ENCODE data around the gene RAD51B.

Gene RAD51B

DNA sequence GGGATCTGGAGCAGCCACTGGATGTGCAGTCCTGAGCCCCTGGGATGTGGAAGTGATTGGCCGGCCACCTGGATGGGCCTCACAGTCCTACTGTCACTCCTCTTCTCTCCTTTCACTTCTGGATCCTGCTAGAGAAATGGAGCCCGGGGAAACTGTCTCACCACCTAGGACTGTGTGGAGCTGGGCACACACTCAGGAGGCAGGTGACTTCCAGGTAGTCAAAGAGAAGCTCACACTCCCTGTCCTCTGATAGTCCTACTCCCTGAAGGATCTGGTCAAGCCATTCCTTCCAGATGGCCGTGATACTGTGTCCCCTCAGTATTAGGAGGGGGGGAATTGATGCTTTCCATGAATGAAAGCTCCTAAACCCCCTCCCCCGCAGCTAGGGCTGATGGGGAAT is 772.2 kb downstream of the RAD51B start:
- no peak for DNase-seq

DNA sequence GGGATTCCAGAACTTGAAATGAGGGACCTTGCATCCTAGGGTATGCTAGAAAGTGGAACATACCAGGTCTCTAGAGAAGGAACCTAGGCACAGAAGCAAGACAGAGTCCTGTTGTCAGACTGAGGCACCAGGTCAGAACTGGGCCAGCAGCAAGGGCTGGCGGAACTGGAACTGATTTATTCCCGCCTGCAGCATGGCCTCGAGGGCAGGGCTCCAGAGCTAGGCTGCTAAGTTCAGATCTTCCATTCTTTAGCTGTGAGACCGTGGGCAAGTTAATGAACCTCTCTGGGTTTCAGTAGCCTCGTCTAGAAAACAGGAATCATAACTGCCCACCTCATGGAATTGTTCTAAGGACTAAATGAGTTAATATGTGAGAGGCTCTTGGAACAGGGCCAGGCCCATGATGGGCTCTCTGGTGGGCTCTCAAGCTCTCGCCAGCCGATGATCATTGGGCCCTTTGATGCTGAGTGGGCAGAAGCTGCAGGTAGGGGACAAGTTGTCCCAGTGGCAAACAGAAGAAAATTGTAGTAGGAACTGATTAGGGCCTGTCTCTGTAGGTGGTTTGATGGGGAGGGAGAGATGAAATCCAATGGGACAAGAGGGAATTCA is 773.5 kb downstream of the RAD51B start:
- no peak for DNase-seq

DNA sequence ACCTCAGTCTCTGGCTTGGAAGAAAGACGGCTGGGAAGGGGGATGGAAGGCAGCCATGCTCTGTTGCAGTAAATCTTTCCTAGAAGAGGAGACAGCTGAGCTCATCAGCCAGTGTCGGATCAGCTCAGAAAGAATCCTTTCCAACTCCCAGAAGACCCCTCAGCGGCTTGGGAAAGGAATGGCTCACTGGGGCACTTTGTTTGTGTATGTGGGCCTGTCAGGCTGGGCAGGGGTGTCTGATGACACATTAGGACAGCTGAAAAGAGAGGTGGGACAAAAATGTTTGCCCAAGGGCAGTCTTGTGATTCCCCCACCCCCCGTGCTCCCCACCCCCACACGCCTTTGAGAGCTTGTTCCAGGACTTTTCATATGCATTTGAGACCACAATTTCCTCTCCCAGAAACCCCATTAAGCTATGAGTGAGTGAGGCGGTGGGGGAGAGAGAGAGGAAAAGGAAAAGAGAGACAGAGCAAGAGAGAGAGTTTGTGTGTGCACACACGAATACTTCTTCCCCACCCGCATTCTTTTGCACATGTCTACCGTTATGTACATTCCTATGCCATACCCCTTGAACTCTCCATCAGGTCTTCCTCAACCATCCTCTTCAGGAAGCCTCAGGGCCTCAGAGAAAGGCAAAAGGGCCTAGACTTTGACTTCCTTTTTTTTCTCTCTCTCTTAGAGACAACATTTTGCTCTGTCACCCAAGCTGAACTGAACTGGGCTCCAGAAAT is 774.4 kb downstream of the RAD51B start:
- peak; percentile 28 for DNase-seq

DNA sequence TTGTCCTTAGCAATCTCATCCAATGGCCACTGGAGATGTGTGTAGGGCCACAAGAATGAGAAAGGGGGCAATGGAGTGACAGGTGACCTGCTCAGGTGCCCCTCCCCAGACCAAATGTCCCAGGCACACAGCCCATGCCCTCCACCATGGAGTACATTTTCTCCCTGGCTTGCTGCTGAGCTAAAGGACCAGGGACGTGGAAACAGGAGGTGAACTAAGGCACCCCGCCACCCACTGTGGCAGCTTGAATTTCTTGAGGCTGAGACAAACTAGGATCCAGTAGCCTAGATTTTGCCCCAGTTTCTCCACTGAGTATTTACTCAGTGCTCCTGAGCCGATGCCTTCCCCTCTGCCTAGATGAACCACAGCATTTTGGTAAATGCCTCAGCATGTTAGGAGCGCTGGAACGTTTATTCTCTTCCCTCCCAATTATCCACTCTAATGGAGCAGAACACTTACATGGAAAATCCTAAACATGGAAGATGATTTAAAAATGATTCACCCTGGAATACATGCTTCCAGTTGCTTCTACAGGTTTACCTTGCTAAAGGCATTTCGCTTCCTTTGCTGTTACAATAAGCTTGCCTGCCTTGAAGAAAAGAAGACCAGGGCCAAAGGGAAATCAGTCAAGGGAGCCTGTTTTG is 775.3 kb downstream of the RAD51B start:
- no peak for DNase-seq

DNA sequence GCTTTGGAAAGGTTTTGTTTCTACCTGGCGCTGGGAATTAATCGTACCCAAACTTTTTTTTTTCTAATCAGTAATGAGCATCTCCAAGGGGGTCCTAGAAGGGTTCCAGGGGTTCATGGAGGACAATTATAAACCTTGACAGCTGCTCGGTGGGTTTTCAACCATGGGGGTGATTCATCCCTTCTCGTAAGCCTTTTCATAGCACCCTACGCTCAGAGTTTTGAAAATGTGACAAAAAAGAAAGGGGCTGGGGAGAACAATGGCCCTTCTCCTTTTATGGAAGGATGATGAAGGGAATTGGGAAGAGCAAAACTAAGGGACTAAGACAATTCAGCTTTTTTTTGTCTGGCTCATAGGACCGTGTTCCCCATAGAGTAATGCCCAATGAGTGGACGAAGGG is 776.6 kb downstream of the RAD51B start:
- no peak for DNase-seq

DNA sequence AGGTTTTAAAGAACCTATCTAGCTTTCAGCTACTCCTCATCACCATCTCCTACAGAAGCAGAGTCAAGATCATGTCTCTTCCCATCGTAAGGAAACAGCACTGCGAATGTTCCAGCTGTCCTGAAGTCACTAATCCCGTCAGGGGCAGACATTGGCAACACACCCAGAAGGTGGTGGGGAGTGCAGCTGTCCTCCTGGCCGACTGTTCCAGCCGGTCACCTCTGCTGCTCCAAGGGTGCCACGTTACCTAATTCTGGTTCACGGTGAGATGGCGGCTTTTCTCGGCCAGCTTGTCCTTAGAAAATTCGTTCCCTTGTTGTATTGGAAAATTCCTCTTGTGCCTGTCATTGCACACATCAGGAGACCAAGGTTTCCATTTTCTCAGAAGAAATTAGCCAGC is 777.1 kb downstream of the RAD51B start:
- DNase-seq = no peak

DNA sequence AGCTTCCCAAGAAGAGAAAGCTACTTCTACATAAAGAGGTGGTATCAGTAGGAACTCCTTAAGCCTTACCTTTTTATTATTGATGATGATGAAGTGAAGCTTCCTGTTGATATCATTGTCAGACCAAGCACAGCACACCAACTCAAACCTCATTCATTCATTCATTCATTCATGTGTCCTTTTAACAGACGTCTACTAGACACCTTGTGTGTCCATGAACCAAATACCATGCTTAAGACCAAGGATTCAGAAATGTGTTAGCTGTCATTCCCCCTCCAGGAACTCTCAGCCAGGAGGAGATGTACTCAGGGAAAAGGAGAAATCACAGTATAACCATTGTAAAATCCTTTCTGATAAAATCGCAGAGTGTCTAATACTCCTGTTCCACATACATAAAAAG is 778.5 kb downstream of the RAD51B start:
- DNase-seq = no peak

DNA sequence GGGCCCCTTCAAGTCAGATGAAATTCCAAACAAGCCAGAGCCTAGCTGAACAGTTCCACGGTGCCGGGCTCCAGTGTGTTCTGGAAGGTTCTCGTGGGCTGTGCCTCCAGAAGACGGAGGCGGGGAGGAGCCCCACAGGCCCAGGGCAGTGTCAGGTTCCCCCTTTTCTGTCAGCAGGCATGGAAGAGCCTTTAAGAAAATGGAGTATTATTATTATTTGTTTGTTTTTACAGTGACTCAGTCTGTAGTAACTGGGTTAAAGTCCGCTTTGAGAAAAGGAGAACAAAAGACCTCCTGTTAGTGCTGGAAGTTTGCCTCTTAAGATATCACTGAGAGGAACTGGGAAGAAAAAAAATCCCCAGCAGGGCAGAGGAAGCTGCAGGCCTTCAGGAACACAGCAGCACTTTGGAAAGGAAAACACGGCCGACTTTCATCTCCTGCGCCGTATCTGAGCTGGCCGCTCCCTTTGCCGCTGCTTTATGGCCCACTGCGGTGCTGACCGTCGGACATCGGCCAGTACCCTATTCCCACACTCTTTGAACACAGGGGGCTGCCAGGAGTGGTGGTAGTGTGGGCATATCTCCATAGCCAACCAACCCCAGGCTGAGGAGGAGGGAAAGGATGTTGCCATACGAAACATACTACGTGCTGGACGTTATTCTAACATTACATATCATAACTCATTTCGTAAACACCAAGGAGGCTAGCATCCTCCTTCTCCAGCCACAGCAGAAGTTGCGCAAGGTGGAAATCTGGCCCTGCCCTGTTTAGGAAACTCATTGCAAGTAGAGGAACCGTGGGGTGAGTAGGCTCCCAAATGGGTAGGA is 779.3 kb downstream of the RAD51B start:
- no peak for DNase-seq

DNA sequence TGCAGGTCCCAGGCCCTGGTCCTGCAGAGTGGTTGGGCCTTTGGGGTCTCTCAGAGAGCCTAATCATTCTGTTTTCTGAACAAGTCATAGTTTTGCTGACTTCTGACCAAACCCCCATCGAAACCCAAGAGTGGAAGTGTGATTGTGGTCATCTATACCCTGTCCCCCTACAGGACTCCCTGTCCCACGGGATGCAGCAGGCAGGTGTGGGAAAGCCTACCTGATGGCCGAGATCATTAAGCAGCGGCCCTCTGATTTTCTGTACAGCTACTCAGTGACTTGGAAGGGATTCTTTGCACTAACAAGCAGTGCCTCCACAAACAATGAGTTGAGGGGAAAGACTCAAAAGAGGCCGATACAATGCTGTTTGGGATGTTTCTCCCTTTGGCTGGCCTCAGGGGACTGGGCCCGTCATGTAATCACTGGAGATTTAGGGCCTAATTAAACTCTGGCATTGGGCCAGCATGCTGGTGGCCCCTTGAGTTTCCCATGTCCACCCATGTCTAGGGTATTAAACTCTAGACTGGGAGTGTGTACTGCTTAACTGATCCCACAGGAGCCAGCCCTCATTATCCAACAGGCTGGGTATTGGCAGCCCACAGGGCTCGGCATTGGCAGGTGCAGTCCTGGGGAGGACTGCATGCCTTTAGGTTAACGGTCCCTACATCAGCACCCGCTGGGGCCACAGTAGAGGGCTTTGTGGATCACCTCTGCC is 780.5 kb downstream of the RAD51B start:
- DNase-seq = no peak

DNA sequence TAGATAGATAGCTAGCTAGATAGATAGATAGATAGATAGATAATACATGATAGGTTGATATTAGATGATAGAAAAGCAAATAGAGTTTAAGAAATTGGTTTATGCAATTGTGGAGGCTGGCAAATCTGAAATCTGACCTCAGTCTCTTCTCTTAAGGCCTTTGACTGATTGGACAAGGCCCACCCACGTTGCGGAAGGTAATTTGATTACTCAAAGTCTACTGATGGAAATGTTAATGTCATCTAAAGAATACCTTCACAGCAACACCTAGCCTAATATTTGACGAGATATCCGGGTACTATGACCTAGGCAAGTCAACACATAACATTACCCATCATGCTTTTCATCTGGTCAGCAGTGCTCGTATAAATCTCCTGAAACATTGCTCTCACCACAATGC is 782.9 kb downstream of the RAD51B start:
- DNase-seq = no peak

DNA sequence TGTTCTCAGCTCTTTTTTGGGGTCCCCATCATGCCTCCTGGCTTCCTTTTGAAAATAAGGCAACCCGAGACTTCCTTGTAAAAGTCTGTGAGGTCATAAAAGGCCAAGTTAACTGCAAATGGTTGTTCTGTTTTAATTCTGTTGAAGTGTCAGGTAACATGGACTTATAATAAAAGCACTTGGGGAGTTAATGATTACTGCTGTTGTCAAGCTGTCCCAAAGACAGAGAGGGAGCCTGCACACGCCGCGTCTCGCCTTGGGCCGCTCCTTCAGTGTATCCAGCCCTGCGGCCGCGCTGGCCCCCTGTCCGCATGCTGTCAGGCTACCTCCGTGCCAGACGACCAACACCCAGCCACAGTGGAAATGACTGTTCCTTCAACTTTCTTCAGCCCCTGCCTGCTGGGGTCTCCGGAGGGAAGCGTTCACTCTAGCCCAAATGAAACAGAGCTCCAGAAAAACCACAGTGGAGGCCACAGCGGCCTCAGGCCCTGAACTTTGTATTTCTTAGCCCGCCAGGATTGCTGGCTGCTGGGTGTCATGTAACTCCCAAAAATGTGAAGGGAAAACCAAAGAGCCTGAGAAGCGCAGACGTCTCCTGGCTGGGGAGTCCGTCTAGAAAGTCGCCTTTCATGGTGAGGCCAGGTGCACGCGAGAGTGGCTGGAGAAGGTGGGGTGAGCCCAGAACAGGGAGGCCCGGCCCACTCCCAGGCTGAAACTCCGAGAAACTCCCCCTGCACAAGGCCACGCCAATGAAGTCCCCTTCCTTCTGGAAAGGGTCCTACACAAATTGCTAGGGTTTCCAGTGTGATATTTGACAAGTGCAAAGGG is 784.2 kb downstream of the RAD51B start:
- no peak for DNase-seq

DNA sequence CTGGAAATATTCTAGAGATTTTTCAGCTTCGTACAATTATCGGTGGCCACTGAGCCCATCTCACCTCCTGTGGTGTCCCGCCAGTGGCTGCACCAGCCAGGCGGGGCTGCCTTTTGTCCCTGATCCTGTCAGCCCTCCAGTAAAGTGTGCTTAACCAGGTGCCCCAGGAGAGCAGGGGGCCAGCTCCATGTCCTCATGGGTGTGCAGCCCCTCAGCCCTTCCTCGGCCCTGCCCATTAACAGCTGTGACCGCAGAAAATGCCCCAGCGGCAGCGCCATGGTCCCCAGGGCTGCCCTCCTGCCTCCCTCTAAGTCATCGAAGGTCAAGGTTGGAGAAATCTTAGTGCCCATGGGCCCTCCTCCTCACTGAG is 784.8 kb downstream of the RAD51B start:
- no peak for DNase-seq

DNA sequence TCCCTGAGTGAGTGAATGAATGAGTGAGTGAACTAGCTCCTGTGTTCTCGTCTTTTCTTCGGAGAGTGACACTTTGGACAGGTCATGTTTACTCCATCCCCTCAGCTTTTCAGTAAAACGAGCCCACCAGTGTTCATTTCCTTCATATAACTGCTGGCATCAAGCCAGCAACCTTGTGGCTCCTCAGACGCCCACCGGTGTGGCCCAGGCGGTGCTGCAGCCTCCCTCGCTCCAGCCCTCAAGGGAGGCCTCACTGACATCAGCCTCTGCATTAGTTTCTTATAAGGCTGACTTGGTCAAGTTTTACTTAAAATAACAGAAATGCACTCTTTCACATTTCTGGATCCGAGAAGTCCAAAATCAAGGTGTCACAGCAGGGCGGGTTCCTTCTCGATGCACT is 785.2 kb downstream of the RAD51B start:
- DNase-seq = no peak

DNA sequence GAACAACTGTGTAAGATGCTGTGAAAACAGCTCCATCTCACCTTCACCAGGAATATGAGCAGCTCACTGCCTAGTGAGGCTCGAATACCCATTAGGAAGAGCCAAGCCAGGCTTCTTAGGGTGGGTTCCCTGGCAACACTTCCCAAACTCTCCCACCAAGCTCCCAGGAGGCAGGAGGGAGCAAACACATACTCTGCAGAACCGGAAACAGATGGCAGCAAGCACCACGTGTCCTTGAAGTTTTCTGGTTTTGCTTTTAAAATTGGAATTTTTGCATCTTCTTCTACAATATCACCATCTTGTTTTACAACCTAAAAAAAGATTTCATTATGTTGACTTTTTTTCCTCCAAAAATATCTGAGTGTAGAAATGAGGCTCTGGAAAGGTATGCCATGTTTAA is 786.6 kb downstream of the RAD51B start:
- no peak for DNase-seq

DNA sequence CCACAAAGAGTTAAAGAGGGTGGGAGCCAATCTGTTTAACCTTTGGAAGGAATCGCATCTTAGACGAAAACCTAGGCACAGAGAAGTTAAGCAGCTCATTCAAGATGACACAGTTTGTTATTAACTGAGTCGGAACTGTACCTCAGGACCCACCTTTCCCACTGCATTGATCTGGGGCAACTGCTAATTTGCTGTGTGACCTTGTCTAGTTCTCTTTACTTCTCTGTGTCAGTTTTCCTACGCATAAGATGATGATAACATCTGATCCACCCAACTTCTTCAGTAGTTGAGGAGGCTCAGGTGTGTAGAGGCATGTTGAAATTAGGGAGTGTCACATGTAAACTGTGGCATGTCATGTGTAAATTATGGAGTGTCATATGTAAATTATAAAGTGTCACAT is 787.1 kb downstream of the RAD51B start:
- DNase-seq = no peak

DNA sequence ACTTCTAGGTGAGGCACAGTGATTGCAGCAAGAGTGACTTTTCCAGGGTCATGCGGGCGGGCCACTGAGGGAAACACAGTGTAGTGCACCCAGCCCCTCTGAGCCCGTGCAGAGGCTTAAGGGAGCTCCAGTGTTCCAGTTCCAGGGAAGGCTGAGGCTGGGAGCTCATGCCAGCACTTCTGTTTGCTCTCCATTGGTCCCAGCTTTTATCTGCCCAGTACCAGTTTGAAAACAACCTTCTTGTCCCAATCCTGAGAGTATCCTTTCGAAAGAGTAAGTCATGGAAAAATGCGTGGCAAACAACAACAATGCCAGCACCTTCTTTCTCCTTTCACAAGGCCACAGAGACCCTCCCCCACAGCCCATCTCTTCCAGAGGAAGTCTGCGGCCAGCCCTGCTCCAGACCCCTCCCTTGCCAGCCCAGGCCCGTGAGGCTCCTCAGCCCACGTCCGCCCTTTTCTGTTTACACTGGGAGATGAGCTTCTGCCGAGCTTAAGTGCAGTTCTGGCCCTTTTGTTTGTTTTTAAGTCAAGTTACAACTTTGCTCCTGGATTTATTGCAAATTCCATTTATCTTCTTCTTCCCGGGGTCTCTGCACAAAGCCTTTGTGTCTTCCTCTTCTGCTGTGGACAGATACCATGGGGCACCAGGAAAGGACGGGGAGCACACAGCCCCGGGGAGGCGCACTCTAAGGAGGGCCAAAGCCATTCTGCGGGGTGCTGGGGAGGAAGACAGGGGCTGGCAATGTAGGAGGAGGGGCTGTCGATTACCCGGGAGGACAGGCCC is 787.7 kb downstream of the RAD51B start:
- peak; percentile 26 for DNase-seq

DNA sequence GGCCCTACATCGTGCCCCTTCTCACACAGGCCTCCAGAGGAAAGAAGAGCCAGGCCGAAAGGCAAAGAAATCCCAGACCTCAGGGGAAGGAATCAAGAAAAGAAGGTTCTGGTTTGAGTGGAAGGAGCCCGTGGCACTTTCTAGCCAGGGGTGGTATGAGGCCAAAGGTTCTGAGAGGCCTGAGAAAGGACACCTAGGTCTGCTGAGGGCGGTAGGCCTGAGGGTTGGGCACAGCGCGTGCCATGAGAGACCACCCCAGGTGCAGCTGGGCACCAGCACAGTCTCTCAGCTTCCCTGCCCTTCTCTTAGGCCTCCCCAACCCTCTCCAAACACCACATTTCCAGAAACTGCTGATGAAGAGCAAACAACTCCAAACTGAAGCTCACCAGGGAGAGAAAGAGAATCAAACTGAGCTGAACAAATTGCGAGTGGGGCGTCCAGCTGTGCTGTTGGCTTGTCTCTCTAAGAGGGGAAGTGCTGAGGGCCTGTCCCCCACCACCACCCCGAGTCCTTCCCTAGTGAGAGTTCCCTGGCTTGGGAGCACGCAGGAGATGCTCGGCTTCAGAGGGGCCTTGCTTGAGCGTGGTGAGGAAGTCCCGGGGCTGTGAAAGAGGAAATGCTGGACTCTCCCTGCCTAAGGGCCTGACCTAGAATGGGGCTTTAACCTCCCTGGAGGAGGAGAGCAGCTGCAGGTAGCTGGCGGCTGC is 788.4 kb downstream of the RAD51B start:
- no peak for DNase-seq

DNA sequence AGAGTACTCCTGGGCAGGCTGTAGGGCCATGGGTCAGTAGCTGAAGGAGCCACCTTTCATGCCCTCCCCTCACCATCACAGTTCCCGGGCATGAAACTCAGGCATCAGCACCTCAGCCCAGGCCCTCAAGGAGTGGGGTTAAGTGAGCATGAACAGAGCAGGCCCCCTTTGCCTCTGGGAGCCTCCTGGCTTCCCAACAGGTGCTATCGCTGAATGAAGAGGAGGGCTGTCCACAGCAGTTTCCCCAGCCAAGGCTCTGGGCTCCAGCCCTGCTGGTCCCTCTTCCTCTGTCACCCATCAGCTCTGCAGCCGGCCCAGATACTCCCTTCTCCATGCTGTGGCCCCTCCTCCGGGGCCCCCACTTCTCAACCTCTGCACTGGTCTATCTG is 789.0 kb downstream of the RAD51B start:
- DNase-seq = no peak

DNA sequence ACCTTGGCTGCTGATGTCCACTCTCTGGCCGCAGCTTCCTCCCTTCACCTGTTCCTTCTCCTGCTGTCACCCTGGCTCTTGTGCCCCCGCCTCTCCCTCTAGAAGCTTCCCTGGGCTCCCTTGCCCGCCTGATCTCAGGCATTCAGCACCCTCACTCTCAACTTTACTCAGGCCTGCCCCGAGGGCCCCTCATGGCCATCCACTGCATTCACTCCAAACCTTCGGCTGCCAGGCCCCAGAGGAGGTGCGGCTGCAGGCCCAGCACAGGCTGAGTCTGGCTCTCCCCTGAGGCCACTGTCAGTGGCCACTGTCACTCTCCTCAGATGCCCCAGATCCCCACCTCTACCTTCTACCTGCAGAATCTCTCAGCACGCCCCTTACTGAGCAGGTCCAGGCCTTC is 789.4 kb downstream of the RAD51B start:
- no peak for DNase-seq

DNA sequence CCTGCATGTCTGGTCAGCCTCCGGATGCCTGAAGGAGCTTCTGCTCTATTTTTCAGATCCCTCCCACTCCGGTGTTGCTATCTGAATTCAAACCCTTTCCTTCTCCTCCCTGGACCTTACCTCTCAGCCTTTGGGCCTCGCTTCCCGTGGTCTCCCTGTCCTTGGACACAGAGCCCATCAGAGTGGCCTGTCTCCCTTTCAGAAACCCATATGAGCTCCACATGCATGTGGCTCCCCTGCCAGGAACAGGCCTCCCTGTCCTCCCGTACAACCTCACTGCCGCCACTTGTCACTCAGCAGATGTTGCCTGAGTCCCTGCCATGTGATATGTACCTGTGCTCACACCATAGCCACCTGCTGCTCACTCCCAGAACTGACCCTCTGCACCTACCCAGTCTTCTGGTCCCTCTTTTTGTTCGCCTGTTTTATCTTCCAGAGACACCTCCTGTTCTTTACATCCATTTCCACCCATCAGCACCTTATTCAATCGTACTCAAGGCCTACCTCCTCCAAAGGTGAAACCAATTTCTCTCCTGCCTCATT is 790.7 kb downstream of the RAD51B start:
- DNase-seq = no peak

Measured in CD4-positive, alpha-beta T cell treated with Interleukin-6 for 4 hours (primary cell).